Effector memory CD8-positive, alpha-beta T cell (primary cell): Measurements from ENCODE around the gene MICB.
A peak's percentile ranks its signal among the peaks of the same experiment; 100 is the strongest.

Source experiments
- ATAC-seq: fragments of 150-1000 bp; cut with Tn5 transposase; replicated peaks from 2 replicates; pipeline ENCODE4 v1.10.0; 2021; ENCODE audit warnings: mild to moderate bottlenecking, moderate library complexity
- DNase-seq, 3 experiments: peaks; one replicate each; pipeline ENCODE4 v3.0.0; 2021
- H3K27ac Mint-ChIP-seq, 2 donors: one replicate each; pipeline ENCODE4 v1.8.0; 2022; ENCODE audit warnings: mild to moderate bottlenecking in 2 of 2, mixed read lengths in 2 of 2, moderate library complexity in 2 of 2
- H3K27me3 Mint-ChIP-seq, 2 donors: one replicate each; pipeline ENCODE4 v1.8.0; 2022; ENCODE audit warnings: mixed read lengths in 2 of 2
- H3K36me3 Mint-ChIP-seq: one replicate; pipeline ENCODE4 v1.8.0; 2022; ENCODE audit warnings: mild to moderate bottlenecking, moderate library complexity, mixed read lengths; ENCODE audit not compliant: insufficient read depth
- H3K4me1 Mint-ChIP-seq, 2 donors: one replicate each; pipeline ENCODE4 v1.8.0; 2022; ENCODE audit warnings: low read depth in 2 of 2, mixed read lengths in 2 of 2
- H3K4me3 Mint-ChIP-seq, 2 donors: one replicate each; pipeline ENCODE4 v1.8.0; 2022; ENCODE audit warnings: mild to moderate bottlenecking in 2 of 2, mixed read lengths in 2 of 2, moderate library complexity in 2 of 2
- H3K9me3 Mint-ChIP-seq, 2 donors: one replicate each; pipeline ENCODE4 v1.8.0; 2022; ENCODE audit warnings: mixed read lengths in 2 of 2

MICB gene

GRCh38 chr6:31558631-31559500 is 60.9 kb downstream of the MICB start:
- Mint-ChIP-seq H3K4me1 (peaks cover 48 to 59% of the 10 kb centered on the region in 2 donors), H3K27me3 (no peaks in the 10 kb centered on the region), H3K9me3 (no peaks in the 10 kb centered on the region), H3K27ac (peak overlapping the region; percentile 95 to 98), H3K36me3 (peaks cover 42% of the 10 kb centered on the region), H3K4me3 (peak overlapping the region; percentile 86 to 95)
- peak; percentile 57 to 70 (median 62) for DNase-seq
- ATAC-seq, result peak; percentile 78

GRCh38 chr6:31559606-31559957 is 61.6 kb downstream of the MICB start:
- Mint-ChIP-seq H3K4me1 (peaks cover 49 to 61% of the 10 kb centered on the region in 2 donors), H3K36me3 (peaks cover 43% of the 10 kb centered on the region), H3K27ac (peak overlapping the region; percentile 95 to 98), H3K27me3 (no peaks in the 10 kb centered on the region), H3K9me3 (no peaks in the 10 kb centered on the region), H3K4me3 (peak overlapping the region; percentile 86 to 95)
- DNase-seq (no peak), ATAC-seq (peak; percentile 19)

- Mint-ChIP-seq H3K27me3 (no peaks in the 10 kb centered on the region), H3K36me3 (peaks cover 45% of the 10 kb centered on the region), H3K9me3 (no peaks in the 10 kb centered on the region), H3K27ac (peak overlapping the region; percentile 95 to 98), H3K4me1 (peaks cover 55 to 65% of the 10 kb centered on the region in 2 donors), H3K4me3 (peak overlapping the region; percentile 86 to 95)
- ATAC-seq (peak; percentile 56), DNase-seq (peak in 1 of 3 experiments; percentile 46)
These were observed 62.2 kb downstream of the MICB start for GRCh38 chr6:31559958-31560696.

GRCh38 chr6:31560697-31561058 is 62.7 kb downstream of the MICB start:
- Mint-ChIP-seq H3K27ac (peak overlapping the region; percentile 95 to 98), H3K4me1 (peaks cover 57 to 68% of the 10 kb centered on the region in 2 donors), H3K27me3 (no peaks in the 10 kb centered on the region), H3K9me3 (no peaks in the 10 kb centered on the region), H3K36me3 (peaks cover 45% of the 10 kb centered on the region), H3K4me3 (peak overlapping the region; percentile 86 to 95)
- DNase-seq (no peak), ATAC-seq (no peak)
